HT1080 (cell line): ENCODE data around the gene MAML2. TPM values are rescaled to one million over a fixed set of nuclear protein-coding genes. Genes with fewer than 3 reads are reported as not detected.

Experiments
- DNase-seq: peaks from one replicate; pipeline ENCODE4 v3.0.0-alpha.2; 2015; ENCODE audit warnings: low read depth
- polyA plus RNA-seq, 2 experiments: library from polyadenylated mRNA; depleted of rRNA; stranded (reverse); fragments of >200 nt; gene quantifications; 2 replicates each; pipeline ENCODE4 v1.2.3, GENCODE V29; 2015
- total RNA-seq: library from RNA; depleted of rRNA; stranded (reverse); fragments of >200 nt; shearing (Covaris generic); gene quantifications from 2 replicates; pipeline ENCODE4 v1.2.3, GENCODE V29; 2014; rRNA removed

The MAML2 gene
- 5.4 and 7.2 TPM in 2 replicates for total RNA-seq
- polyA plus RNA-seq (2015; cell fraction: cytosol; rRNA removed): 6.5 and 9.8 TPM in 2 replicates
- 12.1 and 13.2 TPM in 2 replicates for polyA plus RNA-seq (2015; cell fraction: nucleus; rRNA removed)

DNA sequence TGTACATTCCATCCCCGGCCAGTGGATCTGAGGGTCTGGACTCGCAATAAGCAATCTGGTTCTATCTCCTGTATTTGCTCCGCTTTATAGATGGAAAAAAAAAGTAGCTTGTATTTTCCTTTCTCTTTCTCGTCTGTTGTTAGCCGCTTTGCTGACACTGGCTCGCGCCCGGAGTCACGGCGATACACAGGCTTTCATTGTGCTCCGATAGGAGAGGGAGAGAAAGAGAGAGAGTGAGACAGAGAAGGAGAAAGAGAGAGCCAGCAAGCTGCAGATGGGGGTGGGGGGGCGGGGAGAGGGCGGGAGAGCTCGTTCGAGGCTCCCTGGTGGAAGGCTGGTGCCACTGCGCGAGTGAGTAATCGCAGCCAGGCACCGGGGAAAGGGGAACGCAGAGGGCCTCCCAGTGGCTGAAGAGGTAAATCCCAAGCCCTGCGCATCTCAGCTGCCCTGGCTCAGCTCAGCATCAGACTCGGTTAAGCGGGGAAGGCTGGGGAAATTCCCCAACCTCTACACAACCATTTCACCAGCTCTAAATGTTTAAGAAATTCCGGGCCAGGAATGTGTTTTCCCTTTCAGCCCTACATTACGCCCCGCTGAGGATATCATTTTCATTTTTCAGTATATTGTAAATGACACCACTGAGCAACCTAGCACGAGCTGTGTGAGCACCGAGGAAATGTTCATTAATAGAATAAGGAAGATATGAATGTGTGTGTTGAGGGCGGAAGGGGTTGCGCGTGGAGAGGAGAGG, at the start of gene MAML2:
Gene MAML2 (minus strand): TSS at position 235 of the 751 bp plus-strand sequence. CDS start 1,300 bp downstream, outside the sequence.
- peak; percentile 91 for DNase-seq

DNA sequence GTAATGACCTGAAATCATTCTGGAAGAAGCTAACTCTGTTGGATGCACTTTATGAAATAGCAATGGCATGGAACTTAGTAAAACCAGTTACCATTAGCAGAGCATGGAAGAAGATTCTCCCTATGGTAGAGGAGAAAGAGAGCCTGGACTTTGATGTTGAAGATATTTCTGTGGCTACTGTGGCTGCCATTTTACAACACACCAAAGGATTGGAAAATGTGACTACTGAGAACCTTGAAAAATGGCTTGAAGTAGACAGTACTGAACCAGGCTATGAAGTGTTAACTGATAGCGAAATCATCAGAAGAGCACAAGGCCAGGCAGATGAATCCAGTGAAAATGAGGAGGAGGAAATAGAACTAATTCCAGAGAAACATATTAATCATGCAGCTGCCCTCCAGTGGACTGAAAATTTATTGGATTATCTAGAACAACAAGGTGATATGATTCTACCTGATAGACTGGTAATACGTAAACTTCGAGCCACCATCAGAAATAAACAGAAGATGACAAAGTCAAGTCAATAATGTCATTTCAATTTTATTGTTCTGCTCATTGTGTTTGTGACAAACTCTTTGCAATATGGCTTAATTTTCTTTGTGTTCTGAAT, 48.8 kb upstream of the MAML2 start:
- DNase-seq: no peak

DNA sequence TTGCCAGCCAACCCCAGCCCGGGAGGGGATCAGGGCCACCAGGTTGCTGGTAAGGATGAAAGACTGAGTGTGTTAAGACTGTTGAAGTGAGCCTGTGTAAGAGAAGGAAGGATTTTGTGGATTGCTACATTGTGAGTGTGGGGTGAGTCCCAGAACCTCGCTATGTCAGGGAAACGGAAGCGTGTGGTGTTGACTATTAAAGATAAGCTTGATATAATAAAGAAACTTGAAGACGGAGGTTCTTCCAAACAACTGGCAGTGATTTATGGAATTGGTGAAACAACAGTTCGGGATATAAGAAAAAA, 47.4 kb upstream of the MAML2 start:
- no peak for DNase-seq

DNA sequence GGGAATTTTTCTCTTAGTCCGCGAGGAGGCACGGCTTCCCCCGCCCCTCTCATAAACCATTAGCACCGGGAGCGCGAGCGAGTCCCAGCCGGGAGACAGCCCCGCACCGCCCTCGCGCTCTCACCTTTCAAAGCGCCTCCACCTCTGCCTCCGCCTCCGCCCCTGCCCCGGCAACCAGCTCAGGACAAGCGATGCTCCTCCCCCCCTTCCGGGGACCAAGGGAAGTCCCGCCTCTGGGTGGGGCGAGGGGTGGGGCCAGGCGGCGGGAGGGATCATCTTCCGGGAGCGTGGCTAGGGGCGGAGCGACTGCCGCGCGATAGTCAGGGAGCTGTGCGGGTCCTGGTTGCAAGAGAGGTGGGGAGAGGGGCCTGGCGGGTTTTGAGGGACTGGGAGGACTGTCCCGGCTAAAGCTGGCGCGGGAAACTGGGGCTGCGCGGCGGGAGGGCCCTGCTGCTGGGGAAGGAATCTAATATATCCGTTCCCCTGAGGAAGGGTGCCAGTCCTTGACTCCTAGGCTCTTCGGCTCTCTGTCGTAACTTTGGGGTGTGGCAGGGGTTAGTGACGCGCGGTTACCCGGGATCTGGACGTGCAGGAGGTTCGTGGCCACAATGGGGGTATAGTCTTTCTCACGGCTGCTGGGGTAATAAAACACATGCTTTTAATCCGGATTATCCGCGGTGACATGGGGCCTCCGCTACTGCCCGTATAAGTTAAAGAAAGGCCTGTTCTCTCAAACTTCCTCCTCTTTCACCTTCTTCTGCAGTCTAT, 46.9 kb upstream of the MAML2 start, which contains the start of the genes CCDC82 and JRKL:
Gene CCDC82 (minus strand): TSS at position 193 of the 768 bp plus-strand sequence. CDS start 5,165 bp downstream, outside the sequence.
Gene JRKL (plus strand): TSS at position 294 of the 768 bp plus-strand sequence. CDS start 637 bp downstream, outside the sequence.
- peak; percentile 93 for DNase-seq

DNA sequence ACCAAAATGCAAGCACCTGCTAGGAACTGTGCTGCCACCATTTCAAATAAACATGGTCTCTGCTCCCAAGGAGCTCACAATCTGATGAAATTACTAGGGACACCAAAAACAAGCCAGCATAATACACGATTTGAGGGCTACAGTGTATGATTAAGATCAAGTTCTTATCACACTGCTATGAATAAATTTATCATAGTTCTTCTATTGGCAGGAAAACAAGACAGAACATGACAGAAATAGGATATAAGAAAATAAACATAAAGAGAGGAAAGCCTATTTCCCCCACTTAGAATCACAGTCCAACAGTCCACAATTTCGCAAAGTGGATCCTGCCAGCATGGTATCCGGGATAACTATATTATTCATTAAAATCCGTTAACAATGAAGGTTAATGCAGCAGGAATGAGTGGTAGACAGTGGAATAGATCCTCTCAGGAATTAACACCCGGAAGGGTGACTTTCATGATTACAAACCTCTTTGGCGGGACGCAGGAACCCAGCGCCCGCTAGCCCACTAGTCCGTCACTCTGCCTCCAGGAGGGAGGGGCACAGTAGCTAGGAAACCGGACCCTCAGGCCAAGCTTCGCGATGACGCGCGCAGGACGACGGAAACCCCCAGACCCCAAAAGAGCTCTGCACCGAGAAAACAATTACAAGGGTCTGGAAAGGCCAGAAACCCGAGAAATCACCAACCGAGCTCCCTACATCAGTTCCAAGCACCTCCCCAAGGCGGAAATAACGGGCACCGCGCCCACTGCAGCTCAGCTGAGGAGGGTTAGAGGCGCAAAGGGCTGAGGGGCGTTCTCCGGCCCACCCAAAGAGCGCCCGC, 46.1 kb upstream of the MAML2 start:
- peak; percentile 2 for DNase-seq

DNA sequence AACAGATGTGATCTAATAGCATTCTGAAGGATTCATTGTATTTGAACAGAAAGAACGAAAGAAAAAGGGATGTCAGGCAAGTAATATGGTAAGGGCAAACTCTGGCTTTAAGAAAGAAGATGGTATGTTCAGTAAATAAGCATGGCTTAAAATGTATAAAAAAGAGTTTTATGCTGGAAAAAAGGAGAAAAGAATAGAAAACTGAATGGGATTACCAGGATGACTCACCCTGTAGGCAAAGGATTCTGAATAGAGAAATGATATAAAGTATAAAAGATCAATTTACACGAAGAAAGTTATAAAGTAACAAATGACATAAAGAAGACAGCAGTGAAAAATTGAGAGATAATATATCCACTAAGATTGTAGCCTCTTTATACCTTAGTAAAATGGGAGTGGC, 42.2 kb upstream of the MAML2 start:
- DNase-seq: no peak

DNA sequence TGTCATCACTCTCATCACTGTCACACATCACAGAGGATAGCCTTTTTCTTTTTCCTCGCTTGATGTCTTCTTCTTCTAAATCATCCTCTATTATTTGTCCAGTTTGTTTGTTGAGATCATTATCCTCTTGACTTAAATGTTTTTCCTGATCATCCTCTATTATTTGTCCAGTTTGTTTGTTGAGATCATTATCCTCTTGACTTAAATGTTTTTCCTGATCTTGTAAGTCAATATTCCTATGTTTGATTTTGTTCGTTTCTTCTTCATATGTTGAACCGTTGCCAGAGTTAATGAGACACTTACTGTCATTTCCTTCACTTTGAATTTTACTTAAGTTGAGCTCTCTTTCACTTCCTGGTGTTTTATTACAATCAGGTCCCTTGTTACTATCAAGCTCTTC, 41.2 kb upstream of the MAML2 start:
- no peak for DNase-seq

DNA sequence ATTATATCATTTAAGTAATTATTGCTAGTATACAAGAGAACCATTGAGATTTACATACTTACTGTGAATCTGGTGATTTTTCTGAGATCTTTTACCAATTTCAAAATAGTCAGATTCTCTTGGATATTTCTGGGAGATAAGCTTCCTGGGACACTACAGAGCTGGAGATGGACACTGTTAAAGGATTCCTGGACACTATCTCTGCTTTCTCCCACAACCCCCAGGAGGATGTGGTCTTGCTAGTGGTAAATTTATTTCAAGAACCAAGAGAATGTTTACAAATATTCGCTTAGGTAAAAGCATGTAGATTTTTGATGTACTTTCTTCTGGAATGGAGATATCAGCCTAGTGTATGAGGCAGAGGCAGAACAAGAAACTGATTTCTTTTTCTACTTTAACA, 33.8 kb upstream of the MAML2 start:
- DNase-seq: no peak

DNA sequence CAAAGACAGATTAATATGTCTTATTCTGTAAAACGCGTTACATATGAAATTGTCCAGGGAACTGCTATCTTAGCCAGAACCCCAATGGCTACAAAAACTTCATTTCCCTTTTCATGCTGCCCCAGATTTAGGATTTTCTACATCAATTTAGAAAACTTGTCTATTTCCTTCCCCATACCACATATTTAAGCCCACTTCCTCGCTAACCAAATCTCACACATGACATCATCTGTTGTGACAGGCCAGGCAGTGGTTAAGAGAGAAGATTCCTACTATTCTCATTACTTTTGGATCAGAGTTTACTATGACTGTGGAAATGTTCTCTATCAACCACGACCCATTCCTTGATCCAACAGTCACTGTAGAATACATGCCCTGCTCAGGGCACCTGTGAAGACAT, 30.8 kb upstream of the MAML2 start:
- no peak for DNase-seq

DNA sequence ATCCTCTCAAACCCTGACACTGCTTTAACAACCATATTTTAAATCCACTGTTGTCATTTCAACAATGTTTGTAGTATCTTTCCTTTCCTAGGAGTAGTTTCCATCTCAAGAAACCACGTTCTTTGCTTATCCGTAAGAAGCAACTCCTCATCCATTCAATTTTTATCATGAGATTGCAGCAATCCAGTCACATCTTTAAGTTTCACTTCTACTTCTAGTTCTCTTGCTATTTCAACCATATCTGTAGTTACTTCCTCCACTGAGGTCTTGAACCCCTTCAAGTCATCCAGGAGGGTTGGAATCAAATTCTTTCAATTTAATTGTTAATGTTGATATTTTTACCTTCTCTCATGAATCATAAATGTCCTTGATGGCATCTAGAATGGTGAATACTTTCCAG, 24.3 kb upstream of the MAML2 start:
- no peak for DNase-seq

DNA sequence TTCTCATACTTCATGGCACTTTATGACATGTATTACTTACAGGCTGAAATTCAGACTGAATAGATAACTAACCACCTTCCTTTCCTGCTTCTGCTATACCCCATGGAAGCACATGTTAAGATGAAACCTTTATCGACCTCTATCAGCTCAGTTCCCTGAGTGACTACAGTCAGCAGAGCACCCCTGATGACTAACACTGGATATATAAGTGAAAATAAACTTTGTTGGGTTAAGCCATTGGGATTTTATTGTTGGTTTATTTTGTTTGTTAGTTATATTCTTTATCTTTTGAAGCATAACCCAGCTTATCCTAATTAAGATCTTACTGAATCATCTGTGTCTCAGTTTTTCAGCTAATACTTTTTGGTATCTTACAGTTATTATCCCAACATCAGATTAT, 23.0 kb upstream of the MAML2 start:
- no peak for DNase-seq

DNA sequence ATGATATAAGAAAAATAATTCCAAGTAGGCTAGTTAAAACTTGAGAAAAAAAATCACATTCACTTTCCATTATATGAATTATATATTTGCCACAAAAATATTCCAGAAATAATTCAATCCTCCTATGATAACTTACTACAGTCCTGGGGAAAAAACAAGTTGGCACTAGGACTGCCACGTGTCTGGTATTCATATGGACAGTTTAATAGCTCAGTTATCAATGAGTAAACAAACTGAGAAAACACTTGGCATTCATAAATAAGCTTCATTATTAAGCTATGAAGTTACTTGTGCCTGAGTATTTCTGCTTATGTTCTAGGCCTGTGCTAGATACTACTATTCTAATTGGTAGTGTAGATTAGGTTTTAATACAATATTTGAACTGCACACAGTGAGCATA, 22.5 kb upstream of the MAML2 start:
- DNase-seq: no peak

DNA sequence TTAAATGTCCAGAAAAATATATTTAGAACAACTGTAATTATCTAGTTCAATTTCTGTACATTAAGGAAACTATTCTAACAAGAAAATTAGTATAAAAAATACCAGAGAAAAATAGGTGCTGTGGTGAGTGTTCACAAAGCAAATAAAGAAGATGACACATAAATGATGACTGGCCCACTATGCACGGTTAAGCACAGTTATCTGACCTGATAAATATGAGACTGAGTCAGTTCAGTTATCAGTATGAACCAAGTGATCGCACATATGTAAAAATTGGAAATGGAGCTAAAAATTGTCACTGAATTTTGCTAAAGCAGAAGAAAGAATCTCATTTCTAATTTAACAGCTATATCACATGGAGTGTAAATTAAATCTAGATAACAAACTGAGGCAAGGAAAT, 18.8 kb upstream of the MAML2 start:
- DNase-seq: peak; percentile 39

DNA sequence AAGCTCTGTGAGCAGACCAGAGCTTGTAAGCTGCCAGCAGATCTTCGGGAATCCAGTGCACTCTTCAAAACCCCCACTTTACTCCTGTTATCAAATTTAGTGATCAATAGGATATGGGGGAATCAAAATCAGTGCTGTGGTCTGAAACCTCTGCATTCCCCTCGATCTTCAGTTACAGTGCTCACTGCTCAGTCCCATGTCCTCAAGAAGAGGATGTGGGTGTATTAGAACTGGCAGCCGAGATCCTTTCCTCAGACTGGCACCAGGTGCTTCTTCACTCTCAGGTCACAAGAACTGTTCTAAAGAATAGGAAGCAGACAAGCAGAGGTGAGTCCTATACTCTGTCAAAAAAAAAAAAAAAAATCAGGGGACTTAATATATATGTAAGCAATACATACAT, 15.3 kb upstream of the MAML2 start:
- no peak for DNase-seq

DNA sequence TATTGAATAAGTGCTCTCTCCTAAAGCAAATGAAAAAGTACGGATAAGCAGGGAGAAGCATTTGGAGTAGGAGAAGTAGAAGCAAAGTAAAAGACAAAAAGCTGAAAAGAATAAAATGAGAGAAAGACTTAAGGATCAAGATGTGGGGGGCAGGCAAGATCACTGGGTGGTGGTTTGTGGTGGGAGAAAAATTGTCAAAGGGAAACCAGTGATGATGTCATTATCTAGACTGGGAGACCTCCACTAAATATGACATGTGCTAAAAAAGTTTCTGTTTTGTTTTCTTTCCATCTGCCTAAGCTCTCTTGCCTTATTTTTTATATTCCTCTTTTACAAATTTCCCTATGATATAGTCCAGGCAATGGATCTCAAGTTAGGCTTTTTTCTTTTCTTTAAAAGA, 14.8 kb upstream of the MAML2 start:
- DNase-seq: no peak

DNA sequence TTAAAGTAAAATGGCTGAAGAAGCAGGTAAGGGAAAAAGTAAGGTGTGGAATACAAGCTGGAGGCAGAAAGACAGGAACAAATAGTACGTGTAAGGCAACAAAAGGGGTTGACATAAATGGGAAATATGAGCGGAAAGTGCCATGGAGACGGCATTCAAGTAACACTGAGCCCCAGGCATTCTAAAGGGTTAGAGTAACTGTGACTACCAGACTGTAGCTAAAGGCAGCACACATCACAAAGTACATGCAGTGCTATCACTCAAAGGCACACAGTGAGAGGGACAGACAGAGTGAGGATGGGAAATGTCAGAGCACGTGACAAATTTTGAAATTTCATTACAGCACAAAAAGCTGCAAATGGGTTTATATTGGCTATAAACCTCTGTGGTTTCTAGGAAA, 13.9 kb upstream of the MAML2 start:
- DNase-seq: no peak

DNA sequence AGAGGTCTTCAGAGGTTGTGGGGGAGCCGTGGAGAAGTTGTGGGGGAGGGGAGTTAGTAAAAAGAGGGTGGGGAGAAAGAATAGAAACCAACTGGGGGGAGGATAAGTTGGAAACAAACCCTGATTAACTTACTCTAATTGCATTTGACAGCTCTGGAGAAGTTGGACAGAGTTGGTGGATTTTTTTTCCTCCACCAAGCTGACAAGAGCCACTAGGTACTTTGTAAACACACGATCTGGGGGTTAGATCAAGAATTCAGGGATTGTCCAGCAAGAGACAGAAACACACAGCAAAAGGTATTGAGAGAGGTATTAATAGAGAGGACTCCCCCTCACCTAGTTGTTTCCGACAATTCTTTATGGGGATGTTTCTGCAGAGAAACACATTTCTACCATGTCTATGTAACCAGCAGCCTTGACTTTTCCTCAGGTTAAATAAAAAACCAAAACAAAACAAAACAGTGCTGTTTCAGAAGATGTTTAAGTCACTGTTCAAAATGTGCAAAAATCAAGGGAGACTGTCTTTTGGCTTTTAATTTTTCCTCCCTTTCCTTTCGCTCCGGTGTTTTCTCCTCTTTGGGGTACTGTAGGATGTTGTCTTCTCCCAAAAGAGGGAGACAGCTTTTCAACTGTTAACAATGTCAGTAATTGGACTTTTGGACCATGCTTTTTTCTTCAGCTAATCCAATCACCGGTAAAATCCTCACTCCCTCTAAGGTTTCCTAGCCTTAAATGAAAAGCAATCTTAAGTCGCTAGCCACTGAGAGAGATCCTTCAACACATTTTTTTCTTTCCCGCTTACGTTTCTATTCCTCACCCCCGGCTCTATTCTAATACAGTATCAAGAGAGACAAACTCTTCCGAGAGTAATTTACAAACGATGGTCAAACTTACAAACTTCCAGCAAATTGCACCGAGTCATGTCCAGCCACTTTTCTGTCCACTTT, 708 bp downstream of the MAML2 start:
- no peak for DNase-seq

DNA sequence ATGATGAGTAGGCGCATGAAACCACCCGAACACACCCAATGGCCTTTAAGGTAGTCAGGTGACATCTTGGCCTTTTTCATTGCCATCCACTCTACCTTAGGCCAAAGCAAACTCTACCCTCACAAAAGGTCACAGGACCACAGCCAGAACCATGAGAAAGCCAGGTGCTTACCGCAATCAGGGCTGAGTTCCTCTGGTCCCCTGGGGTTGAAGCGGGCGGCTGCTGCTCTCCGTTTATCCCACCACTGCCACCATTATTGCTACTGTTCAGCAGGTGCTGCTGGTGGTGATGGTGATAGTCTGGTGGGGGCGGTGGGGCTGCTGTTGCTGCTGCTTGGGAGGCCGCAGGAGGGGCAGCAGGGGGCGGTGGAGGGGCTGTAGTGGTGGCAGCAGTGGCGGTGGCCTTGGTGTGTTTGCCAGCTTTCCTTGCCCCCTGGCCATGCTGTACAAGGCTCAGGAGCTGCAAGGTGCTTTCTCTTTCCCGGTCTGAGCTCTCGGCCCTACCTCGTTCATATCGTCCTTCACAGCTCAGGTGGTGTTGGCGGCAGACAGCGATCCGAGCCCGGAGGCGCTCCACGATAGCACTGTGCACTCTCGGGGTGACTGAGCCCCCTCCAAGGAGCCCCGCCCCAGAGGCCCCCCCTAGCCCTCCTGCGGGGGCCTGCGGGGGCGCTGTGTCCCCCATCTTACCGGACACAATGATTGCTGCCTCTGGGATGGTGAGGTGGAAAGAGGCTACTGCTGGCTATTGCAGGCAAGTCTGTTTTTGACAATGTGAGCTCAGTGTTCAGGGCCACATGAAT, 1.6 kb downstream of the MAML2 start:
- peak; percentile 62 for DNase-seq

DNA sequence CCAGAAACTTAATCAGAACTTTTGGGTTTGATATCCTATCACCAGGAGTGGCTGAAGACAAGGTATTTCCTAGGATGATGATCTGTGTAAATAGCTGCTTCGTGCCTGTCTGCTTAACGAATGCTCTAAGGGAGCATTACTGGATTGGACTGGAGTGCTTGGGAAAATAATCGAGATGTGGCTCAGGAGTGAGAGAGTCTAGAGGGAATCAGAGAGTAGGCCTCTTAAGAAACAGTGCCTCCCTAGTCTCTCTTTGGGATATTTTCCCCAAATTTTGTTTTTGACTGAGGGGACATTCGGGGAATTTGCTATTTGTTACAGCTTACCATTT, 2.5 kb downstream of the MAML2 start:
- no peak for DNase-seq
